Measurements from ENCODE around the gene GHRL.

DNA sequence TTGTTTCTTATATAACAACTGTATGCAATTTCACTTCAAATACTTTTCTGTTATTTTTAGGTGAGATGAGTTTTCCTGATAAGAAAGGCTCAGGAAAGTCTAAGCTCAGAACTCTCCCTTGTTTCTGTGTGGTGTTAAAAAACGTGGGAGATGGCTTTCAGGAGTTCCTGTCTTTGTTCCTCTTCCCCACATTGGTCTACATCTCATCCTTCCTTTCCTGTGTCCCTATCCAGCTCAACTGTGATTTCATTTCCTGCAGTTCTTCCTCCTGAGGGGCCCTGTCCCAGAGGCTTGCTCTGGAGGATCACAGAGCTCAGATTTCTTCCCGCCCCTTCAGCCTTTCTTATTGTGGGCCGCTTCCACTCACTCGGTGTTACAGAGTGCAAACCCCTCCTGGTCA, 17.0 kb upstream of the GHRL start:
- no peak for TF ChIP-seq CTCF (IDR thresholded peaks at IDR 0.05)
- no peak for TF ChIP-seq POLR2A (IDR thresholded peaks at IDR 0.05)
